NK-92 (cell line): ENCODE results near the gene SPHK2.

Experiments
- DNase-seq: peaks from one replicate; lab custom pipeline; 2025; ENCODE audit not compliant: unreplicated experiment; lab: John Stamatoyannopoulos, UW

Gene SPHK2

DNA sequence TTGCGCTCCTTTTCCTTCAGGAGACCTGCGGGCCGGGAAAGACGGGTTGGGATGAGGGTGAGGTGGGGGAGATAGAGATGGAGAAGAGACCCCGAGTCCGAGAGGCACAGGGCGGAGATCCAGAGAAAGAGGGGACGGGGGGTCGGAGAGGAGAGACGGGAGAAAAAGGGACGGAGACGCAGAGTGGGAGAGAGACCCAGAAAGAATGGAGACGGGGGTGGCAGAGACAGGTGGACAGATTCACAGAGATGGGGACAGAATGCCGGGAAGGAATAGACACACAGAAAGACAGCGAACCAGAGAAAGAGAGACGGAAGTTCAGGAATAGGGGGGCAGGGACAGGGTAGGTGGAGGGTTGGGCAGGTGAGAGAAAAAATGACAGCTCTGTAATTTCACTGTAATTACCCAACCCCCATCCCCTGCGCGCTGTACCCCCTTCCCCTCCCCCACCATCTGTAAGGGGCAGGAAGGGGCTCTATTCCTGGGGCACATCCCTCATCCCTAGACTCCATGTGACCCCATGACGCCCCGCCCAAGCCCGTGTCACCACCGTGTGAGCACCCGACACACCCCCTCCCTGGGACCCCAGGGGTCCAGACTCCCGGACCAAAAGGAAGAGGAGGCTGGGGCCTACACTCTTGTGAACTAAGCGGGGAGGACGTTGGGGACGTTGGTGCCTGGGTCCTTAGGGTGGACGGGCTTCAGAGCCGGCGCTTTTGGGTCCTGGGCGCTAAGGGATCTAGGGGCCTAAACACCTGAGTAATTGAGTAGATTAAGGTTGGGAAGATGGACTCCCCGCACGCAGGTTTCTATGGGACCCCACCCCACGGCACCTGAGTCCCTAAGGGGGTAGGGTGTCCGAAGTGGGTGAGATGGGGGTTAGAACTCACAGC lies 16.9 kb downstream of the SPHK2 start:
- DNase-seq: no peak

DNA sequence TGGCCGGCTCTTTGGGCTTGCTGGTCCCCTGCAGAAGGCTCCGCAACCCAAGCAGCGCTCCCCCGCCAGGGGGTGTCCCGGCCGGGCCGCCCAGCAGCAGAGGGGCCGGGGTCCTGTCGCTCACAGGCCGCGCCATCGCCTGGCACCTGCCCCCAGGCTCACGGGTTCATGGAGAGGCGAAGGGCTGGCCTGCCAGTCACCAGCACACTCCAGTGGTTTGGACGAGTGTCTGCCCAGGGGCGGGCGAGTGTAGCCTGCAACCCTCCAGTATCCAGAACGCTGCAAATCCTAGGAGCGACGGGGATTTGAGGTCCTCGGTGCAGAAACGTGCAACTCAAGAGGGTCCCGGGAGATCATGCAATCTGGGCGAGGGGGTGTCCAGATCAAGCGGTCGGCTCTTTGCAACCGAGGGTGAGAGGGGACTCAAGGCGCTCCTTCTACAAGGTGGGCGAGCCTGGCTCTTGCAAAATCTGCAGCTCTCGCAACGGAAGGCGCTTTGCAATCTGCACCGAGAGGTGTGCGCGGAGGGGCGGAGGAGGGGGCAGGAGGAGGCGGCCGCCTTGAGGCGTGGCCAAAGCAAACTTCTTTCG lies 17.6 kb downstream of the SPHK2 start, which contains the start of gene DBP:
TSS of gene DBP (minus strand) at position 521 of the 590 bp plus-strand sequence. CDS start at position 136, 385 bp downstream.
- DNase-seq: no peak

DNA sequence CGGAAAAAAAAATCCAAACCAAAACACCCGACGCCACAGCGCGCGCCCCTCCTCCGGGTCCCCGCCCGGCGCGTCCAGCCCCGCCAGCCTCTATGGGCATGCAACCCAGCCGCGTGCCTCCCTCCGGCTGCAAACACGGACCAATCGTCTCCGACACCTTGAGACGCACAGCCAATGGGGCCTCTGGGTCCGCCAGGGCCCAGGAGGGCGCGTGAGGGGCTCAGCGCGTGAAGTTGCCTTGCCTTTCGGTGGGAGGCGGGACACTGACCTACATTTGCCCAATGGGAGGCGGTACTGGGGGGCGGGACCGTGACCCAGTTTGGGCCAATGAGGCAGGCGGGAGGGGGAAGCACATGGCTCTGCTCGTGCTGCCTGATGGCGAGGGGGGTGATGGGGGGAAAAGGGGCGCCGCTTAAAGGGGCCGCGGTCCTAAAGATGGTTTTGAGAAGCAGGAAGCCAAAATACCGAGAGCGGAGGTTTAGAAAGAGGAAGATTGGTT lies 18.2 kb downstream of the SPHK2 start:
- DNase-seq: peak; percentile 95

DNA sequence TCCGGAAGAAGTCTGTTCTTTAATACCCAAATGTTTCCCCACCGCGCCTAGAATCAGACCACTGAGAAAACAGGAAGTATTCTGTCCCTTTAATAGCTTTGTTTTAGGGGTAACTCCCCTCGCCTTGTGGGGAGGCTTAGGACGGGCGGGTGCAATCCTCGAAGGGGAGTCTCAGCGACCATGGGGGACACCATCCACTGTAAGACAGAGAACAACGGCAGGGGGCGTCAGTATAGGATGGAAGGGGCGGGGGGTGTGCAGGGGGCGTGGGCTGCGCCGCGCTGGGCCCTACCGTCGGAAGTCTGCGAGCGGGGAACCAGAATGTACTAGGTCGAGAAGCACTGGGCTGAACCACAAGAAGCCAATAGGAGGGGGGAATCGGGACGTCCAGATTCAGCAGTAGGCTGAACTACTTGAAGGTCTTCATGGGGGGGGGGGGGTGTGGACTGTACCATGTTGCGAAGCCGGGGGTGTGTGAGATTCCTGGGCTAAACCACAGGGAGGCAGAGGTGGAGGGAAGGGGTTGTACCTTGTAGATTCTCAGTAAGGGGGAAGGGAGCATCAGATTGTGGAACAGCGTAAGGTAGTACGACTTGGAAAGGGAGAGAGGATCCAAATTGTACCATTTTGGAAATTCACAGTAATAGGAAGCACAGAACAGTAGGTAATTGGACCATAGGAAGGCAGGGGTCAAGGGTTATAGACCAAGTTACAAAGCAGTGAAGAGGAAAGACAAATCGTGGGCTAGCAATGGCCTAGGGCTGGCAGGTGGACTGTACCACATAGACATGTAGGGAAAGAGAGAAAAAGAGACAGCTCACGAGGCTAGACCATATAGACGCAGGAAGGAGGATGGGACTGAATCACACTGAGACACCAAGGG lies 18.9 kb downstream of the SPHK2 start:
- no peak for DNase-seq

DNA sequence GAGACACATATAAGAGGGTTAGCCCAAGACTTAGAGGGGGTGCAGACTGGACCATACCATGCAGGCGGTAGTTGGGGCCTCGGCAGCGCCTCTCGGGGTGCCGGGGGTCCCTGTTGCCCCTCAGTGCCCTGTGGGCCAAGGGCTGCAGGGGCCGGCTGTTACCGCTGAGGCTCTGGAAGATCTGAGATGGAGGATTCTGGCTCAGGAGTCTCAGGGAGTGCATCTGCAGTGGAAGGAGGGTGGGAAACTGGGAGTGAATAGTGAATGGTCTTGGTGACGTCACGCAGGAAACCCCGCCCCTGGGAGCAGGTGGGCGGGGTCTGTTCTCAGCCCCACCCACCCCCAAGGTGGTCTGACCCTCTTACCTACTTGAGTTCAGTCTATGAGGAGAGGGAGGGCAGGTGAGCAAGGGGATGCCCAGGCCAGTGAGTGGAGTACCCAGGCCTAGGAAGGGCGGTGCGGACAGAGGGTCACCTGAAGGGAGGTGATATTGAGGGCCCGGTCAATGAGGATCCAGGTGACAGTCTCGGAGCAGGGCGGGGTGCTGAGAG lies 19.6 kb downstream of the SPHK2 start:
- no peak for DNase-seq

DNA sequence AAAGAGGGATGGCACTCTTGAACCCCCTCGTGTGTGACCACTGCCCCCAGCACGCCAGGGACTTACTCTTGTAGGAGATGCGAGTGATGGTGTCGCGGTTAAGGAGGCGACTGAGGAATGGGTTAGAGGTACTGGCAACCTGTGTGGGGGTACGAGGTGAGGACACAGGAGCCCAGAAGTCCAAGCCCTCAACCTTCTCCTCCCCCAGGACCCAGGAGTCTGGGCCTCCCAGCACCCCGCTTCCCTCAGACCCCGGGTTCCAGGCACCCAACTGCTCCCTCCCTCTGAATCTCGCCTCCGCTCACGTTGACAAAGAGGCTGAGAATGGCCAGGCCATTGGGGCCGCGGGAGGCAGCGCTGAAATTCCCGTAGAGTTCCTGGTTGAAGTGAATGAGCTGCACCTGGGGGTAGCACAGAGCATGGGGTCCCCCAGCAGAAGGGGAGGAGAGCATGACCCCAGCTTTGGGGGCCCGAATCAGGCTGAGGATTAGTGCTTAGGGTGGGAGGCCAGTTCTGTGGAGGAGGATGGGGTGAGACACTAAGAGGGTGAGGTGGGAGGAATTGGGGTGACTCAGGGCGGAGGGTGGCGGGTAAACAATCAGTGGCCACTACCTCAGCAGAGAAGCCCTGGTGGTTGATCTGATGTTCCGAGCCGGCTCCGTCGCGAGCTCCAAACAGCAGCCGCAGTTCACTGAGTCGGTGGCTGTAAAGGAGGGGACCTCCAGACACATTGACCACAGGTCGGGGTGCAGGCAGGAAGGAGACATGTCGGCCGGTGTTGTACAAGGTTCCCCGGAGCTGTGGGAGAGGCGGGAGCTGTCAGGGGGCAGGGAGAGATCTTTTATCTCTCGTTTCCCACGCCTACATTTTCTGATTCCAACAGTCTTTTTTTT lies 20.4 kb downstream of the SPHK2 start:
- no peak for DNase-seq

DNA sequence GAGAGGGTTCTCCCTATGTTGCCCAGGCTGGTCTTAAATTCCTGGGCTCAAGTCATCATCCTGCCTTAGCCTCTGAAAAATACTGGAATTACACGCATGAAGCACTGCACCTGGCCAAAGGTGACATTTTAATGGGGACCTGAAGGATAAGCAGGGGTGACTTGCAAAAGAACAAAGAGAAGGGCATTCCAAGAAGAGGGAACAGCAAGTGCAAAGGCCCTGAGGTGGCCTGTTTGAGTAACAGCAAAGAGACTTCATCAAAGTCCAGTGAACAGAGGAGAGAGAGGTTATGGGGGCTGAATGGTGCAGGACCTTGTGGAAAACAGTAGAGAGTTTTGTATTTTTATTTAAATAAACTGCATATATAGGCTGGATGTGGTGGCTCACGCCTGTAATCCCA lies 22.5 kb downstream of the SPHK2 start:
- no peak for DNase-seq

DNA sequence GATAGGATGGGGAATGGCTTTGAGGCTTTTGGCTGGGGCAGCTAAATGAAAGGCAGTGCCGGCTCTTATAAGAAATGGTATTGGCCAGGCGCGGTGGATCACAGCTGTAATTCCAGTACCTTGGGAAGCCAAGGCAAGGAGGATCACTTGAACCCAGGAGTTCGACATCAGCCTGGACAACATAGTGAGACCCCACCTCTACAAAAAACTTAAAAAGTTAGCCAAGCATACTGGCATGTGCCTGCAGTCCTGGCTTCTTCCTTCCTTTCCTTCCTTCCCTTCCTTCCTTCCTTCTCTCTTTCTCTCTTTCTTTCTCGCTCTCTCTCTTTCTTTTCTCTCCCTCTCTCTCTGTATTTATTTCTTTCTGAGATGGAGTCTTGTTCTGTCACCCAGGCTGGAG lies 23.6 kb downstream of the SPHK2 start:
- DNase-seq: no peak

DNA sequence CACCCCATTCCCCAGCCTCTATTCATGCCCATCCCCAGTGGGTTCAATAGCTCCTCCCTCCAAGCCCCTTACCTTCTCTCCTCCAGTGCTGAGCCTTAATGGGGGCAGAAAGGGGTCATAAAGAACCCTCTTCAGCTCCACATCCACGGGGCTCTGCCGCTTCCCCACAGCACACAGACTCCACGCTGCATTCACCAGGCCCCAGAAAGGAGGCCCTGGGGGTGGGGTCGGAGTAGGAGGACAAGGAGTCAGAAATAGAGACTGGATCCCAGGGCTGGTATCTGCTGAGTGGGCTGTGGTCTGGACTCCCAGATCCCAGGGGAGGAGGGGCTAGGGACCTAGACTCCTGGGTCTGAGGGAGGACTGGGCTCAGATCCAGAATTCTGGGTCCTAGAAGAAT lies 25.0 kb downstream of the SPHK2 start:
- no peak for DNase-seq

DNA sequence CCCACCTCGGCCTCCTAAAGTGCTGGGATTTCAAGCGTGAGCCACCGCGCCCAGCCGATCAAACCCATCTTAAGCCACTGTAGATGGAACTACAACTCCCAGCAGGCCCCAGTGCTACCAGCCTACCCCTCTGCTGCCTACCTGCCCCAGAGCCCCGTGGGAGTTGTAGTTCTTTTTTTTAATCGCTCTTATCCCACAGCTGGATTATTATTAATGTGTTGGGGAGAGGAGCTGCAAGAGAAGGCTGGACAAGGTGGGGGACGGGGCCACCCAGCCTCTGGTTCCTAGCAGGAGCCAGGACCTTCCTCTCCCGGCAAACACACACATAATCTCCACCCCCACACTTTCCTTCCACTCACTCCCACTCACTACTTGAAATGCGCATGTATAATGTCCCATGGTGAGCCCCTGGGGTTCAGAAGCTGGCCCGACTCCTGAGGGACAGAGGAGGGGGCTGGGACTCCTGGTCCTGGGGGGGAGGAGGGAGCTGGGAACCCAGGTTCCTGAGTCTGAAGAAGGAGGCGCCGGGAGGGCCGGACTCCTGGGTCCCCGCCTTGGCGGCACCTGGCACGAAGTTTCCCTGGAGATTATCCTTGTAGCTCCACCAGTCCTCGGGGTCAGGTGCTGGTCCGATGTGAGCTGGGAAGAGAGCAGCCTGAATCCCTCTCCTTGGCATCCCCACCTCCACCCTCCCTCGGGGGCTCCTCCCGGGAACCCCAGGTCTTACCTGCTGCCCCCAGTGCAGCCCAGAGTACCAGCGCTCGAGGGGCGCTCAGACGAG lies 25.7 kb downstream of the SPHK2 start:
- no peak for DNase-seq

DNA sequence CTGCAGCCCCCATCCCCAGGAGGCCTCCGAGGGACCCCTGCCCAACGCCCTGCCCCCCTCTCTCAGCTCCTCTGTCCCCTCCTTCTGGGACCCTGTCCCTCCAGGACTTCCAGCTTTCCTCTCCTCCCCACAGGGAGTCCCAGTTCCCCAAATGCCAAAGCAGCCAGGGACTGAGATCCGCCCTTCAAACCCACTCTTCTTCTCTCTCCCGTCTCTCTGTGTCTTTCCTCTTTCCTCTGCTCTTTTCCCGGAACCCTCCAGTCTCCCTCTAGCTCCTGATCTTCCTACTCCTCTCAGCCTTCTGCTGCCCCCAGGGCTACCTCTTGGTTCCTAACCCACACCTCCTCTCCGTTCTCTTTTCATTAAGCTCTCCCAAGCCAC lies 26.3 kb downstream of the SPHK2 start:
- no peak for DNase-seq

DNA sequence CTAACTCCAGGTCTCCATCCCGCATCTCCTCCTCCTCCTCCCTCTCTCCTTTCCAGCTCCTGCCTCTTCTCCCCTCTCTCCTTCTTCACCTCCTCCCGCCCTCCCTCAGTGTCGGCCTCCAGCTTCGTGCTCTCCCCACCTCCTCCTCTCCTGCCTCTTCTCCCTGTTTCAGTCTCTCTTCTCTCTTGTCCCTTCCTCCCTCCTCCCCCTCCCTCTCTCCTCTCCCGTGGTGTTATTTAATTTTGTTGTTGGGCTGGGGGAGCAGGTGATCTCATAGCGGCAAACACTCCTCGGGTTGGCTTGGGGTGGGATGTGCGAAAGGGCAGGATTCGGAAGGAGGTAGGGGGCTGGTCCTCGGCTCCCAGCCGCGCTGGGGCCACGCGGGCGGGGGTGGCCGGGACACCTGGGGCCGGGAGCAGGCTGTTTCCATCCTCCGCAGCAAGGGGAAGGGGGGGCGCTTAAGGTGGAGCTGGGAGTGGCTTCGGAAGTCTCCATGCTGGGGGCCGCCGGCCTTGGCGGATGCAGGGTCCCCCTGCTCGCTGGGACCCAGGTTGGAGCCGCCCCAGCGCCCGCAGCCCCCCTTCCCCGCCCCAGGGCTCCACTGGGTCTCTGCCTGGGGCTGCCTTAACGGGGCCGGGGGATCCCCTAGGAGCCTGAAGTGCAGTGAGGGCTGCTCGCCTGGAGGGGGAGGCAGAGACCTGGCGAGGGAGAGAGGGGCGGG lies 26.9 kb downstream of the SPHK2 start, which contains the start of gene CA11:
TSS of gene CA11 (minus strand) at position 187 of the 721 bp plus-strand sequence. CDS start 555 bp downstream, outside the sequence.
- DNase-seq: peak; percentile 67

DNA sequence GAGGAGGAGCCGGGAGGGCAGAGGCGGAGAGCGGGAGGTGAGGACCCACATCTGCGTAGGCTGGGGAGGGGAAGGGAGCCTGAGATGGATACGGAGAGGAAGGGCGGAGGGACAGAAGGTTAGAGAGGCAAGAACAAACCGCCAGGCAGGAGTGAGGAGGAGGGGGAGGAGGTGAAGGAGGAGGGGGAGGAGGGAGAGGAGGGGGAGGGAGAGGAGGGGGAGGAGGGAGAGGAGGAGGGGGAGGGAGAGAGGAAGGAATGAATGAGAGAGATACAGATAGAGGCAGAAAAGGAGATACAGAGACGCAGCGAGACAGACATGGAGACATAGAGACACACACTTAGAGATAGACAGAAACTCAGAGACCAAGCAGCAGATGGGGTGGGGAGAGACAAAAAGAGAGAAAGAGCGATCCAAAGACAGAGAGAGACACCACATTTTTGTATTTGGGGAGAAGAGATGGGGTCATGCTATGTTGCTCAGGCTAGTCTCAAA lies 27.5 kb downstream of the SPHK2 start:
- DNase-seq: no peak

DNA sequence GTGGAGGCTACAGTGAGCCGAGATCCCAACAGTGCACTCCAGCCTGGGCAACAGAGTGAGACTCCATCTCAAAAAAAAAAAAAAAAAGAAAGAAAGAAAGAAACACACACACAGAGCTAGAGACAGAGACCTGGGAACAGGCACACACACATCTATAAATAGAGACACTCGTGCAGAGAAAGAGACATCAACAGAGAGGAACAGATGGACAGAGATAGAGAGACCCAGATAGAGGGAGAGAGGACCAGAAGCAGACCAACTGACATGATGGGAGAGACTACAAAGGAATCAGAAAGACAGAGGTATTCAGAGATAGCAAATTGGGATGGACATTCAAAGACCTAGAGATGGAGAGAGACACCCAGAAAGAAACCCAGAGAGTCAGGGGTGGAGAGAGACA lies 28.8 kb downstream of the SPHK2 start:
- DNase-seq: no peak

DNA sequence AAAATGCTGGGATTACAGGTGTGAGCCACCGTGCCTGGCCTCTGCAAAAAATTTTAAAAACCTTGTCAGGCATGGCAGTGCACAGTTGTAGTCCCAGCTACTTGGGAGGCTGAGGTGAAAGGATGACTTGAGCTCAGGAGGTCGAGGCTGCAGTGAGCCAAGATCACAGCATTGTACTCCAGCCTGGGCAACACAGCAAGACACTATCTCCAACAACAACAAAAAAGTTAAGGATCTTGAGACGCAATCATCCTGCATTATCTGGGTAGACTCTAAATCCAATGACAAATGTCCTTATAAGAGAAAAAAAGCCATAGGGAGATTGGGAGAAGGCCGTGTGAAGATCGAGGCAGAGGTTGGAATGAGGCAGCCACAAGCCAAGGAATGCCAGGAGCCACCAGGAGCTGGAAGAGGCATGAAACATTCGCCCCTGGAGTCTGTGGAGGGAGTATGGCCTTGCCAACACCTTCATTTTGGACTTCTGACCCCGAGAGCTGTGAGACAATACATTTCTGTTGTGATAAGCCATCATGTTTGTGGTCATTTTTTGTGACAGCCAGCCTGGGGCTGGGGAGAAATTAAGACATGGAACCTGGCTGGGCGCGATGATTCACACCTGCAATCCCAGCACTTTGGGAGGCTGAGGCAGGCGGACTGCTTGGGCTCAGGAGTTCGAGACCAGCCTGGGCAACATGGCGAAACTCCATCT lies 31.8 kb downstream of the SPHK2 start:
- no peak for DNase-seq

DNA sequence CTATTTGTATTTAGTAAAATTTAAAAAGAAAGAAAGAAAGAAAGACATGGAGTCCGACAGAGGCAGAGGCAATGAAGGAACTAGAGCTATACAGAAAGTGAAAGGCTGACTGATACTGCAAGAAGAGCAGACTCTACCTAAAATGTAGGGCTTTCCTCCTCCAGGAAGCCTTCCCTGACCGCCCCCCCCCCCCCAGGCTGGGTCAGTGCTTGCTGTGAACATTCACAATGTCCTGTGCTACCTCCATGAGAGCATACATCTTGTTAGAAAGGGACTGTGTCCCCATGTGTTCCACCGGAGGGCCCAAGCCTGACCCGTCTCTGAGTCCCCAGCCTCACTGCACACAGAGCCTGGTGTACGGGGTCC lies 32.4 kb downstream of the SPHK2 start:
- DNase-seq: no peak

DNA sequence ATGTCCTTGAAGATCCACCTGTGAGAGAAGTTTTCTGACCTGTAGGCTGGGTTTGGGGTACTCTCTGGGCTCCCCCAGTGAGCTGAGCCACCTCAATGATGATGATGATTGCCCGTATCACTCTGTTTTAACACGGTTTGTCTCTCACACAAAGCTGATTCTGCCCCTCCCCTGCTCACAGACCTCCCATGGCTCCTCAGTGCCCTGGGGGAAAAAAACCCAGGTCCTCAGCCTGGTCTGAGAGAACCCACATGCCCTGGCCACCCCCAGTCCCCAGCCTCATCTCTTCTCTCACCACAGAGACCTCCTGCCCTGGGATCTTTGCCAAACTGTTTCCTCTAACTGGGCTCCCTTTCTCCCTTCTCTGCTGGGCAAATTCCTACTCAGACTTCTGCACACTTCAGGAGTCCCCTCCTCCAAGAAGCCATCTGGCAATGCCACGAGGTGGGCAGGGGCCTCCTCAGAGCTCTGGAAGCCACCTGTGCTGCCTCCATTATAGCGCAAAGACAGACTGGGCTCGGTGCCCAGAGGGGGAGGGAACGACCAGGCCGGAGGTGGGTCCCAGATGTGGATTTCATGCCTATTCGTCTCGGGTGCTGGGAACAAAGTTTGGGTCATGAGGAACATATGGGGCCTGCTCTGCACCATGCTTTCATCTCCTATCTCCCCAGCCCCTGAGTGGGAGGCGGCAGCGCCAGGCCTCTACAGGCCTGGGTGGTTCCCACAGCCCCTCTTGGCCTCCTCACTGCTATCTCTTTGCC lies 35.2 kb downstream of the SPHK2 start:
- DNase-seq: no peak
